Natural killer cell (primary cell): ENCODE results near the gene NEGR1. TPM values are rescaled to one million over a fixed set of nuclear protein-coding genes. Genes with fewer than 3 reads are reported as not detected.

Experiments
- ATAC-seq, 3 donors: fragments of 150-1000 bp in 2 of 3; fragments of 200-7000 bp in 1 of 3; cut with Tn5 transposase; 1 replicate in 1 of 3; 2 replicates in 2 of 3; pipeline ENCODE4 v1.10.0; 2021; ENCODE audit warnings: mild to moderate bottlenecking in 2 of 3, moderate library complexity in 2 of 3
- DNase-seq, 2 donors: peaks; one replicate each; pipeline versions ENCODE4 v3.0.0 to v3.0.0-alpha.2; 2013 to 2021; ENCODE audit warnings: mixed read lengths in 1 of 2
- H3K27ac ChIP-seq: one replicate; pipeline ENCODE4 v1.5.1; 2013; ENCODE audit warnings: mild to moderate bottlenecking, low read length
- H3K27me3 ChIP-seq: one replicate; pipeline ENCODE4 v1.6.1; 2013; ENCODE audit warnings: low read length; ENCODE audit not compliant: control insufficient read depth, insufficient read depth
- H3K36me3 ChIP-seq: one replicate; pipeline ENCODE4 v1.6.1; 2013; ENCODE audit warnings: low read length; ENCODE audit not compliant: control insufficient read depth, insufficient read depth
- H3K4me1 ChIP-seq: one replicate; pipeline ENCODE4 v1.6.1; 2013; ENCODE audit warnings: low read length; ENCODE audit not compliant: control insufficient read depth, insufficient read depth
- H3K4me3 ChIP-seq: one replicate; pipeline ENCODE4 v1.5.1; 2013; ENCODE audit warnings: low read length
- H3K9me3 ChIP-seq: one replicate; pipeline ENCODE4 v1.6.1; 2013; ENCODE audit warnings: low read length; ENCODE audit not compliant: control insufficient read depth, insufficient read depth
- H3K27ac Mint-ChIP-seq, 2 donors: one replicate each; pipeline ENCODE4 v1.8.0; 2022; ENCODE audit warnings: mild to moderate bottlenecking in 2 of 2, mixed read lengths in 2 of 2, moderate library complexity in 1 of 2
- H3K27me3 Mint-ChIP-seq, 2 donors: one replicate each; pipeline ENCODE4 v1.8.0; 2022; ENCODE audit warnings: low read depth in 2 of 2, mixed read lengths in 2 of 2
- H3K36me3 Mint-ChIP-seq: one replicate; pipeline ENCODE4 v1.8.0; 2022; ENCODE audit warnings: mixed read lengths
- H3K4me1 Mint-ChIP-seq, 2 donors: one replicate each; pipeline ENCODE4 v1.8.0; 2022; ENCODE audit warnings: mixed read lengths in 2 of 2
- H3K4me3 Mint-ChIP-seq: one replicate; pipeline ENCODE4 v1.8.0; 2022; ENCODE audit warnings: mild to moderate bottlenecking, moderate library complexity, mixed read lengths
- H3K9me3 Mint-ChIP-seq, 2 donors: one replicate each; pipeline ENCODE4 v1.8.0; 2022; ENCODE audit warnings: mixed read lengths in 2 of 2
- WGBS: methylation state at CpG from one replicate; pipeline ENCODE4 v1.1.7; 2013; ENCODE audit warnings: missing lambda C conversion rate; ENCODE audit not compliant: insufficient coverage; 5-methylcytosine and 5-hydroxymethylcytosine counted together
- intact Hi-C: fragments of 100-400 bp; cut with micrococcal nuclease; formaldehyde crosslinking; loops from one replicate; pipeline ENCODE4 v1.14.2; 2022
- total RNA-seq, 4 donors: library from RNA; stranded (reverse); fragments of 120-200 nt in 1 of 4; gene quantifications; one replicate each; pipeline versions ENCODE4 v1.2.3 to v1.2.4, GENCODE V29; 2013 to 2022
- TF ChIP-seq, protein P1 (sequence below): fragments of 200-600 bp; IDR thresholded peaks from one replicate; pipeline ENCODE4 v1.8.0; 2022; ENCODE audit warnings: antibody characterized with exemption

Gene NEGR1
- total RNA-seq, 3 donors from 2014 or later (not counting 1 experiment from before 2014, with no cell fraction given): 0.55 to 1.3 TPM; not detected in 1

DNA sequence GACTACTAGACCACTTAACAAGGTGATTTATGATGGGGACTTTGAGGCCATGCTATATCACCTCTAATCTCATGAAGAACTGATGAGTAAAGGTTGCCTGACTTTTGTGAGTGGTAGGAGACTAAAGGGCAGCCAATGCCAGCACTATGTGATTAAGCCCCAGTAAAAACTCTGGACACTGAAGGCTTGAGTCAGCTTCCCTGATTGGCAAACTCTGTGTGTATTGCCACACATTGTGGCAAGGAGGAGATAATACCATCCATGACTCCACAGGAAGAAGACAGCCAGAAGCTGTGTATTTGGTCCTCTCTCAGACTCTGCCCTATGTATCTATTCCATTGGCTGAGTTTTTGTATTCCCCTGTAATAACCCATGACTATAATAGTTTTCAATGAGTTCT is 788.2 kb downstream of the NEGR1 start:
- Histone ChIP-seq H3K4me3 (no peak overlapping the region), H3K36me3 (no peaks in the 10 kb centered on the region), H3K9me3 (no peaks in the 10 kb centered on the region), H3K4me1 (no peaks in the 10 kb centered on the region), H3K27me3 (no peaks in the 10 kb centered on the region), H3K27ac (no peak overlapping the region)
- Mint-ChIP-seq H3K27me3 (no peaks in the 10 kb centered on the region), H3K4me3 (no peak overlapping the region), H3K36me3 (no peaks in the 10 kb centered on the region), H3K9me3 (peaks cover 8 to 10% of the 10 kb centered on the region in 2 donors), H3K27ac (no peak overlapping the region), H3K4me1 (no peaks in the 10 kb centered on the region)
- DNase-seq (no peak), ATAC-seq (no peak)
- TF ChIP-seq, protein P1, sequence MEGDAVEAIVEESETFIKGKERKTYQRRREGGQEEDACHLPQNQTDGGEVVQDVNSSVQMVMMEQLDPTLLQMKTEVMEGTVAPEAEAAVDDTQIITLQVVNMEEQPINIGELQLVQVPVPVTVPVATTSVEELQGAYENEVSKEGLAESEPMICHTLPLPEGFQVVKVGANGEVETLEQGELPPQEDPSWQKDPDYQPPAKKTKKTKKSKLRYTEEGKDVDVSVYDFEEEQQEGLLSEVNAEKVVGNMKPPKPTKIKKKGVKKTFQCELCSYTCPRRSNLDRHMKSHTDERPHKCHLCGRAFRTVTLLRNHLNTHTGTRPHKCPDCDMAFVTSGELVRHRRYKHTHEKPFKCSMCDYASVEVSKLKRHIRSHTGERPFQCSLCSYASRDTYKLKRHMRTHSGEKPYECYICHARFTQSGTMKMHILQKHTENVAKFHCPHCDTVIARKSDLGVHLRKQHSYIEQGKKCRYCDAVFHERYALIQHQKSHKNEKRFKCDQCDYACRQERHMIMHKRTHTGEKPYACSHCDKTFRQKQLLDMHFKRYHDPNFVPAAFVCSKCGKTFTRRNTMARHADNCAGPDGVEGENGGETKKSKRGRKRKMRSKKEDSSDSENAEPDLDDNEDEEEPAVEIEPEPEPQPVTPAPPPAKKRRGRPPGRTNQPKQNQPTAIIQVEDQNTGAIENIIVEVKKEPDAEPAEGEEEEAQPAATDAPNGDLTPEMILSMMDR: no peak
- intact Hi-C loops: no loop called here

DNA sequence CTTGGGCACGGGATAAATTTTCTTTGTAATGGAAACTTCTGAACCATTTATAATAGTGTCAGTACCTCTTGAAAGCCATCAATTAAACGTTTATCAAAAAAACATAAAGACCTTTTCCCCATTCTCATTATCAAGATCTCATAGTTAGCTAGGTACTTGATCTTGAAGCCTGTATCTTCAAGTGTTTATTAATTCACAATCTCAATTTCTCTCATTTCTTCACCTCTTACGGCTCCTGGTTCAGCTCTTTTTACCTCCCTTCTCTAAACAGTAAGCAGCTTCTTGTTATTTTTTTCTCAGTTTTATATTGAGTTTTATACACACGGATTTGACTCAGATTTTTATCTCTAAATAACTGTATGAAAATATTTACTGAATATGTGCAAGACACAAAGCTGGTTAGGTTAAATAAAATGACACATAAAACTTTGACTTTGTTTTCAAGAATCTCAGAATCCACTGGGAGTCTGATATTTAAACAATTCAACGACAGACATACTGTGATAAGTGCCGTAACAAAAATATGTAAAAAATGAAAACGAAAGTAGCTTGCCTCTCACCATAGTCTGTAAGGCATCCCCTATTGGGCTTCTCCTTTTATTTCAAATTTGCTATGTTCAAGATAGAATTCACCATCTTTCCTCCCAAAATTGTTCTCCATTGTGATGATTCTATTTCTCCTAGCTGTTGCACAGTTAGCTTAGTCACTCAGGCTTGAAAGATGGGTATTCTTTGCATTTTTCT is 789.9 kb downstream of the NEGR1 start:
- intact Hi-C loops: no loop called here
- no peak overlapping the region for H3K27ac ChIP-seq
- TF ChIP-seq, protein P1: no peak
- H3K9me3 ChIP-seq: no peaks in the 10 kb centered on the region
- Mint-ChIP-seq H3K4me3 (no peak overlapping the region), H3K27me3 (no peaks in the 10 kb centered on the region), H3K9me3 (peaks cover 8 to 10% of the 10 kb centered on the region in 2 donors), H3K4me1 (no peaks in the 10 kb centered on the region), H3K27ac (no peak overlapping the region), H3K36me3 (no peaks in the 10 kb centered on the region)
- no peaks in the 10 kb centered on the region for H3K36me3 ChIP-seq
- WGBS: 82% methylated on average over 6 of the region's 7 CpGs
- no peak overlapping the region for H3K4me3 ChIP-seq
- H3K4me1 ChIP-seq: no peaks in the 10 kb centered on the region
- DNase-seq (no peak), ATAC-seq (no peak)
- H3K27me3 ChIP-seq: no peaks in the 10 kb centered on the region

DNA sequence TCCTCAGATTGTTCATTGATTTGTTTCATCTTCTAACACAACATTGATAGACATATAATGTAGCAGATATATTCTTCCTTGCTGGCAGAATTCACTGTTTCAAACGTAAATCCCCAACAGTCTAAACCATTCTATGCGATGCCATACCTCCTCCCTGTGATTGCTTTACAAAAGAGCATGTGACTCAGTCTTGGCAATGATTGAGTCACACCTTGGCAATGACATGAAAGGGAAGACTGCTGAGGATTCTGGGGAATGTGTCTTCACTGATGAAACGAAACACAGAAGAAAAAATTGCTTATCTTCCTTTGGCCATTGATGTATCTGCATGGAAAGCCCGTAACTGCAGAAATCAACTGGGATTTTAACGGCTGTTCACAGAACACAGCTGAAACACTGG is 791.9 kb downstream of the NEGR1 start:
- Mint-ChIP-seq H3K4me3 (no peak overlapping the region), H3K27me3 (no peaks in the 10 kb centered on the region), H3K27ac (no peak overlapping the region), H3K9me3 (peaks cover 5 to 14% of the 10 kb centered on the region in 2 donors), H3K36me3 (no peaks in the 10 kb centered on the region), H3K4me1 (no peaks in the 10 kb centered on the region)
- DNase-seq: no peak
- no peak overlapping the region for H3K27ac ChIP-seq
- no peaks in the 10 kb centered on the region for H3K27me3 ChIP-seq
- H3K4me1 ChIP-seq: no peaks in the 10 kb centered on the region
- no peaks in the 10 kb centered on the region for H3K9me3 ChIP-seq
- H3K4me3 ChIP-seq: no peak overlapping the region
- intact Hi-C loops: no loop called here
- 80% methylated on average over 5 of the region's 5 CpGs for WGBS
- no peak for ATAC-seq
- H3K36me3 ChIP-seq: no peaks in the 10 kb centered on the region
- TF ChIP-seq, protein P1: no peak
